Endothelial cell of coronary artery (primary cell): ENCODE results near the gene FBXO9. TPM values are rescaled to one million over a fixed set of nuclear protein-coding genes. Genes with fewer than 3 reads are reported as not detected.

Experiments used
- total RNA-seq: library from RNA; depleted of rRNA; stranded (reverse); fragments of >200 nt; gene quantifications from 2 replicates; pipeline ENCODE4 v1.2.3, GENCODE V29; 2014

Gene FBXO9
- total RNA-seq, result 20.2 and 20.8 TPM in 2 replicates

GRCh38 chr6:53065266-53066076, at the start of gene FBXO9:
FBXO9 (plus strand) TSS chr6:53065404; CDS start chr6:53065790, 386 bp downstream.

GRCh38 chr6:53148684-53149083, 83.5 kb downstream of the FBXO9 start, which contains the start of gene GCM1:
GCM1 (minus strand) TSS chr6:53148841; CDS start chr6:53145632, 3,209 bp downstream.

Other genes with a start within 250 kb of the FBXO9 start
- gene GSTA5, start 224.6 kb upstream of the FBXO9 start, total RNA-seq, result not detected in 2 replicates
- gene GSTA3, start 155.7 kb upstream of the FBXO9 start, total RNA-seq, result not detected in 2 replicates
- 15.1 and 17.1 TPM in 2 replicates for gene GSTA4, start 70.1 kb upstream of the FBXO9 start, total RNA-seq
- 3.1 and 4.6 TPM in 2 replicates for gene CILK1, start 3.6 kb upstream of the FBXO9 start, total RNA-seq
- gene GCM1, start 83.4 kb downstream of the FBXO9 start, total RNA-seq, result not detected in 2 replicates